Right lobe of liver (tissue), 6 donors: ENCODE measurements around the gene AKAP17A. TPM values are rescaled to one million over a fixed set of nuclear protein-coding genes. Genes with fewer than 3 reads are reported as not detected.
"Not testable (repeated sequence)": the region's sequence is repeated elsewhere in the genome, so short reads cannot be mapped to it uniquely, and the experiment has no call there.

Experiments used
- ATAC-seq, 4 donors: fragments of 200-7000 bp; cut with Tn5 transposase; one replicate each; pipeline ENCODE4 v1.9.1; 2020; ENCODE audit warnings: mild to moderate bottlenecking in 4 of 4, moderate library complexity in 4 of 4
- DNase-seq, 3 donors: peaks; one replicate each; pipeline ENCODE4 v3.0.0-alpha.2; 2020
- H3K27ac ChIP-seq, 3 donors: fragments of 200-600 bp; one replicate each; pipeline ENCODE4 v1.8.0; 2022
- H3K27me3 ChIP-seq, 2 donors: fragments of 200-600 bp; one replicate each; pipeline ENCODE4 v1.8.0; 2022
- H3K36me3 ChIP-seq, 4 donors: fragments of 200-600 bp; sonication (generic) in 1 of 4; one replicate each; pipeline versions ENCODE4 v1.5.1 to v1.8.0; 2017 to 2022; ENCODE audit warnings: control low read depth in 1 of 4
- H3K4me1 ChIP-seq, 4 donors: fragments of 200-600 bp; sonication (generic) in 1 of 4; one replicate each; pipeline versions ENCODE4 v1.5.1 to v1.8.0; 2017 to 2022; ENCODE audit warnings: control low read depth in 1 of 4
- H3K4me3 ChIP-seq, 3 donors: fragments of 200-600 bp; one replicate each; pipeline ENCODE4 v1.8.0; 2022
- H3K9me3 ChIP-seq, 4 donors: fragments of 200-600 bp; sonication (generic) in 1 of 4; one replicate each; pipeline versions ENCODE4 v1.5.1 to v1.8.0; 2017 to 2022; ENCODE audit warnings: control low read depth in 1 of 4
- POLR2A ChIP-seq: fragments of 450-650 bp; IDR thresholded peaks from one replicate; pipeline ENCODE4 v1.6.1; 2017; ENCODE audit warnings: antibody characterized with exemption, mild to moderate bottlenecking
- WGBS: methylation state at CpG from one replicate; pipeline ENCODE4 v1.1.6; 2018; ENCODE audit warnings: low coverage, low lambda C conversion rate; ENCODE audit not compliant: insufficient coverage; ENCODE audit errors: missing lambda C conversion rate; 5-methylcytosine and 5-hydroxymethylcytosine counted together
- intact Hi-C, 2 donors: fragments of 100-400 bp; cut with DNase I; formaldehyde crosslinking; loops; one replicate each; pipeline versions ENCODE4 v1.11.2 to v1.14.1; 2022
- total RNA-seq, 6 experiments: library from RNA; depleted of rRNA in 2 of 6; stranded (reverse); fragments of >200 nt in 2 of 6; fragmentation: NEBNext Ultra II Directional in 3 of 6; extraction: Animal tissue kit (Norgen Biotek cat#: 25700) in 3 of 6; gene quantifications; one replicate each; pipeline versions ENCODE4 v1.1.0 to v1.2.4, GENCODE V29; 2016 to 2023
- TF ChIP-seq, protein P1 (sequence below), 4 donors: fragments of 200-600 bp in 3 of 4; fragments of 450-650 bp in 1 of 4; IDR thresholded peaks; one replicate each; pipeline versions ENCODE4 v1.5.1 to v1.8.0; 2016 to 2022; ENCODE audit warnings: antibody characterized with exemption in 4 of 4, mild to moderate bottlenecking in 2 of 4
- donor health status: DM: no; HTN: yes; CAD: no.
- donor health status: DM: no; HTN: no; CAD: no.
- donor health status: DM: no; HTN: no; CAD: no.
- donor health status: DM: no; HTN: yes; CAD: no.
- donor health status: DM: no; HTN: yes; CAD: no.

Gene AKAP17A
- total RNA-seq, 6 experiments from 2014 or later, result 15.1 to 33.2 (median 24.0) TPM

DNA sequence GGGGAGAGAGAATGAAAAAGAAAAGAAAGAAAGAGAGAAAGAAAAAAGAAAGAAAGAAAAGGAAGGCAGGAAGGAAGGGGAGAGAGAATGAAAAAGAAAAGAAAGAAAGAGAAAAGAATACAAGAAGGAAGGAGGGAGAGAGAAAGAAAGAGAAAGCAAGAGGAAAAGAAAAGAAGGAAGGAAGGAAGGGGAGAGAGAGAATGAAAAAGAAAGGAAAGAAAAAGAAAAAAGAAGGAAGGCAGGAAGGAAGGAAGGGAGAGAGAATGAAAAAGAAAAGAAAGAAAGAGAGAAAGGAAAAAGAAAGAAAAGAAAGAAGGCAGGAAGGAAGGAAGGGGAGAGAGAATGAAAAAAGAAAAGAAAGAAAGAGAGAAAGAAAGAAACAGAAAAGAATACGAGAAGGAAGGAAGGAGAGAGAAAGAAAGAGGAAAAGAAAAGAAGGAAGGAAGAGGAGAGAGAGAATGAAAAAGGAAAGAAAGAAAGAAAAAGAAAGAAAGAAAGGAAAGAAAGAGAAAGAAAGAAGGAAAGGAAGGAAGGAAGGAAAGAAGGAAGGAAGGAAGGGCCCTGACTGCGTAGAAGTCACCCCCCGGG, 39.4 kb upstream of the AKAP17A start:
- TF ChIP-seq, protein P1, sequence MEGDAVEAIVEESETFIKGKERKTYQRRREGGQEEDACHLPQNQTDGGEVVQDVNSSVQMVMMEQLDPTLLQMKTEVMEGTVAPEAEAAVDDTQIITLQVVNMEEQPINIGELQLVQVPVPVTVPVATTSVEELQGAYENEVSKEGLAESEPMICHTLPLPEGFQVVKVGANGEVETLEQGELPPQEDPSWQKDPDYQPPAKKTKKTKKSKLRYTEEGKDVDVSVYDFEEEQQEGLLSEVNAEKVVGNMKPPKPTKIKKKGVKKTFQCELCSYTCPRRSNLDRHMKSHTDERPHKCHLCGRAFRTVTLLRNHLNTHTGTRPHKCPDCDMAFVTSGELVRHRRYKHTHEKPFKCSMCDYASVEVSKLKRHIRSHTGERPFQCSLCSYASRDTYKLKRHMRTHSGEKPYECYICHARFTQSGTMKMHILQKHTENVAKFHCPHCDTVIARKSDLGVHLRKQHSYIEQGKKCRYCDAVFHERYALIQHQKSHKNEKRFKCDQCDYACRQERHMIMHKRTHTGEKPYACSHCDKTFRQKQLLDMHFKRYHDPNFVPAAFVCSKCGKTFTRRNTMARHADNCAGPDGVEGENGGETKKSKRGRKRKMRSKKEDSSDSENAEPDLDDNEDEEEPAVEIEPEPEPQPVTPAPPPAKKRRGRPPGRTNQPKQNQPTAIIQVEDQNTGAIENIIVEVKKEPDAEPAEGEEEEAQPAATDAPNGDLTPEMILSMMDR (IDR thresholded peaks at IDR 0.05), result no peak
- no peak for TF ChIP-seq POLR2A
- Histone ChIP-seq H3K36me3 (no peaks in the 10 kb centered on the region), H3K27ac (no peak overlapping the region), H3K27me3 (no peaks in the 10 kb centered on the region), H3K4me3 (no peak overlapping the region), H3K4me1 (no peaks in the 10 kb centered on the region), H3K9me3 (no peaks in the 10 kb centered on the region)
- WGBS, result 44% methylated on average over 1 of the region's 3 CpGs
- ATAC-seq (no peak), DNase-seq (no peak)
- intact Hi-C loops, result no loop called here

DNA sequence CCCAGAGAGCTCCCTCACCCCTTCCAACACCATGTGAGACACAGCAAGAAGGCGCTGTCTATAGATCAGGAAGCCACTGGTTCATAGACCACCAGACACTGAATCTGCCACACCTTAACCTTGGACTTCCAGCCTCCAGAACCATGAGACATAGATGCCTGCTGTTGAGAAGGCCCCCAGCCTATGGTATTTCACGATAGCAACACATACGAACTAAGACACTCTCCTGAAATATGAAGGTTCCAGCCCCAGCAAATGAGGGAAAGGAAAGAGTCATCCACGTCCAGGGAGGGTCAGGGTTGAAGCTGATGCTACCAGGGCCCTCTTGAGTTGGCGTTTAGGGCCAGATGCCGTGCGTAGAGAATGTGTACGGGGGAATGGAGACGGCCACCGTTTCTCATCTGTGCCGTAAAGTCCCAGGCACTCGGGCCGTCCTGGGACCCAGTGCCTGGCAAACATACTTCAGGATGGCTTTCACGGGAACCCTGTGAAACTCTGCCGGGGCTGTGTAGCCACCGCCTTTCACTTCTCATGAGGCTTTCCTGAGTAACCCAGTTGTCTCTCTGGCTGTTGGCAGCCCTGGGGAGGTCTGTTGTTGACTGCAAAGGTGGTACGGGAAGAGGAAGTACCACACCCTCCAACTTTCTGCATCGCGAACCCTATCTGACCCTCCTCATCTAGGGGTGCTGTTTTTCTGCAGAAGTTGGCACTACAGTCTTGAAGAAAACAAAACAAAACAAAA, 36.8 kb upstream of the AKAP17A start:
- DNase-seq, result peak in 1 of 3 donors; percentile 30
- intact Hi-C loops, result no loop called here
- H3K9me3 ChIP-seq, result no peaks in the 10 kb centered on the region
- no peaks in the 10 kb centered on the region for H3K27me3 ChIP-seq
- WGBS, result 29% methylated on average over 6 of the region's 19 CpGs
- H3K36me3 ChIP-seq, result no peaks in the 10 kb centered on the region
- H3K4me3 ChIP-seq, result no peak overlapping the region
- H3K4me1 ChIP-seq, result no peaks in the 10 kb centered on the region
- no peak overlapping the region for H3K27ac ChIP-seq
- peak in 2 of 4 donors; percentile 18 to 33 for ATAC-seq
- TF ChIP-seq, protein P1 (IDR thresholded peaks at IDR 0.05), result no peak
- no peak for TF ChIP-seq POLR2A

GRCh38 chrX:1555370-1555769, 36.0 kb upstream of the AKAP17A start:
- TF ChIP-seq, protein P1 (IDR thresholded peaks at IDR 0.05), result no peak
- TF ChIP-seq POLR2A, result no peak
- DNase-seq (peak in 1 of 3 donors; percentile 9), ATAC-seq (no peak)
- H3K27me3 ChIP-seq, result no peaks in the 10 kb centered on the region
- WGBS, result 87% methylated on average over 6 of the region's 6 CpGs
- intact Hi-C loops, result no loop called here
- no peak overlapping the region for H3K27ac ChIP-seq
- no peaks in the 10 kb centered on the region for H3K36me3 ChIP-seq
- H3K4me1 ChIP-seq, result no peaks in the 10 kb centered on the region
- H3K4me3 ChIP-seq, result no peak overlapping the region
- H3K9me3 ChIP-seq, result no peaks in the 10 kb centered on the region

GRCh38 chrX:1557442-1557841, 34.0 kb upstream of the AKAP17A start:
- H3K27me3 ChIP-seq, H3K4me3 ChIP-seq, H3K4me1 ChIP-seq, intact Hi-C loops, H3K27ac ChIP-seq, H3K36me3 ChIP-seq, ATAC-seq, H3K9me3 ChIP-seq: not testable (repeated sequence)
- peak in 1 of 3 donors; percentile 8 for DNase-seq

DNA sequence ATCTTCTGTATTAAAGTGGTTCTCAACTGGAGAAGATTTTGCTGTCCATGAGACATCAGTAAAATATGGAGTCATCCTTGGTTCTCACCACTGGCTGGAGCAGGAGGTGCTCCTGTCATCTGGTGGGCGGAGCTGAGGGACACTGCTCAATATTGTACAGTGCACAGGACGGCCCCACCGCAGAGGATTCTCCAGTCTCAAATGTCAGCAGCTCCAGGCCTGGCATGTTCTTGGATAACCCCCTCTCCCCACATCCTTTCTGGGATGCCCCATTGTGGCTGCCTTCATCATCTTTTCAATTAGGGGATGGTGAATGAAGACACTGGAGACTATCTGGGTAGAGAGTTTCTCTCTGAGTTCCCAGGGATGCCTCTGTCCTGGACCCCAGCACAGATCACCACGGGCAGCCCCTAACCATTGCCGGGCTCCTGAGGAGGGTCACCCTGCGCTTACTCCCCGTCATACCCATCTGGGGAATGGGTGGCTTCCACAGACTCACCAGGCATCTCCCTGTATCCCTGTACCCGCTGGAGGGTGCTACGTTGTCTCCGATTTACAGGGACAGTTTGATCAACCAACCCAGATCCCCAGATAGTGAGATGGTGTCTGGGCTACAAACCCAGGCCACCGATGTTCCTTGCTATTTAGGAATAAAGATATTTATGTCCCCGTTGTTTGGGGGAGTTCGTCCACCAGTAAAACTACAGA, 32.5 kb upstream of the AKAP17A start:
- Histone ChIP-seq H3K27ac (no peak overlapping the region), H3K36me3 (no peaks in the 10 kb centered on the region), H3K9me3 (no peaks in the 10 kb centered on the region), H3K4me3 (no peak overlapping the region), H3K27me3 (no peaks in the 10 kb centered on the region), H3K4me1 (no peaks in the 10 kb centered on the region)
- intact Hi-C loops, result no loop called here
- TF ChIP-seq, protein P1 (IDR thresholded peaks at IDR 0.05), result no peak
- TF ChIP-seq POLR2A, result no peak
- ATAC-seq (no peak), DNase-seq (peak in 1 of 3 donors; percentile 14)
- WGBS, result 87% methylated on average over 3 of the region's 13 CpGs
